GM12891 (cell line): Measurements from ENCODE around the gene DNAAF8.

Experiments
- DNase-seq: peaks from one replicate; pipeline ENCODE4 v3.0.0; 2011; ENCODE audit warnings: low spot score; ENCODE audit not compliant: insufficient read length
- FAIRE-seq: peaks from 2 replicates; lab custom pipeline; 2011; peaks lifted over from hg19 to GRCh38; lab: Jason Lieb, UNC
- PAX5 ChIP-seq: IDR thresholded peaks from 2 replicates; pipeline ENCODE4 v1.6.1; 2011; ENCODE audit warnings: low read length, moderate library complexity, mild to moderate bottlenecking; ENCODE audit not compliant: insufficient read depth, severe bottlenecking
- POLR2A ChIP-seq: IDR thresholded peaks from 2 replicates; pipeline ENCODE4 v1.6.1; 2011; ENCODE audit warnings: low read depth, low read length, control low read depth
- POLR2AphosphoS5 ChIP-seq: IDR thresholded peaks from 2 replicates; pipeline ENCODE4 v1.6.1; 2011; ENCODE audit warnings: low read depth, low read length, control low read depth
- POU2F2 ChIP-seq: IDR thresholded peaks from 2 replicates; pipeline ENCODE4 v1.6.1; 2011; ENCODE audit warnings: low read depth, mild to moderate bottlenecking, control low read depth, low read length, moderate library complexity
- SPI1 ChIP-seq: IDR thresholded peaks from 2 replicates; pipeline ENCODE4 v1.6.1; 2011; ENCODE audit warnings: low read depth, low read length, control low read depth
- TAF1 ChIP-seq: IDR thresholded peaks from 2 replicates; pipeline ENCODE4 v1.6.1; 2011; ENCODE audit warnings: low read depth, low read length, control low read depth

The DNAAF8 gene

DNA sequence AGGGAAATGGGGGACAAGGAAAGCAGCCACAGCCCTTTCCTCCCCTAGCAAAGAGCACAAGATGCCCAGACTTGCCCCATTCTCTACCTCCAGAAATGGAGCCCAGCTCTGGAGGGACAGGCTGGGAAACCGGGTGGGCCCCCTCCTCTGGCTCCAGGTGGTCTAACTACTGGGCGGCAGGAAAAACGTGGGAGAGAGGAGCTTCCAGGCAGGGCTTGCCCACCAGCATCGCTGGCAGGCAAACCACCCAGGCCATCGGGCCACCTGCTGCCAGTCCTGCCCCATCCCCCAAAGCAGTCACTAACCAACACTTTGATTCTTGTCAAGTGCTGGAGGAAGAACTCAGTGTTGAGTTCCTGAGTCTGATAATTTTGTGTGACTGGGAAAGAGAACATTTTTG lies 15.9 kb upstream of the DNAAF8 start:
- TF ChIP-seq POU2F2 = no peak
- no peak for TF ChIP-seq POLR2A
- no peak for TF ChIP-seq TAF1
- no peak for TF ChIP-seq PAX5
- TF ChIP-seq POLR2AphosphoS5 = no peak
- TF ChIP-seq SPI1 = no peak
- no peak for DNase-seq
- FAIRE-seq = no peak

DNA sequence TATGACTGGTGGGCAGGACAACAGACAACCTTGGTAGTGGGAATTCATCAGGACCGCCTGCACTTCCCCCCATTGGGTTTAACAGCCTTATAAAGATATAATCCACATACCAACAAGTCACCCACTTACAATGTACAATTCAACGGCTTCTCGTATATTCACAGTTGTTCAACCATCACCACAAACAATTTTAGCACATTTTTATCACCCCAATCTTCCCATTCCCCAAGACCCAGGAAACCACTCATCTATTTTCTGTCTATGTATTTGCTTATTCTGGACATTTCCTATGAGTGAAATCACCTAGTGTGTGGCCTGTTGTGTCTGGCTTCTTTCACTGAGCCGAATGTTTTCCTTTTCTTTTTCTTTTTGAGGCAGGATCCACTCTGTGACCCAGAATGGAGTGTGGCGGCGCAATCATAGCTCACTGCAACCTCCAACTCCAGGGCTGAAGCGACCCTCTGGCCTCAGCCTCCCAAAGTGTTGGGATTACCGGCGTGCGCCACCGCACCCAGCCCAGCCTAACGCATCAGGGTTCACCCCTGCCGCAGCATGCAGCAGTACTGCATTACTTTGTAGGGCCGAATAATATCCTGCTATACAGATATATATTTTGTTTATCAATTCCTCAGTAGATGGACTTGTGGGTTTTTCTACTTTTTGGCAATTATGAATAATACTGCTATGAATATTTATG lies 11.1 kb upstream of the DNAAF8 start:
- TF ChIP-seq TAF1 = no peak
- no peak for TF ChIP-seq POLR2A
- TF ChIP-seq SPI1 = no peak
- DNase-seq (no peak), FAIRE-seq (no peak)

DNA sequence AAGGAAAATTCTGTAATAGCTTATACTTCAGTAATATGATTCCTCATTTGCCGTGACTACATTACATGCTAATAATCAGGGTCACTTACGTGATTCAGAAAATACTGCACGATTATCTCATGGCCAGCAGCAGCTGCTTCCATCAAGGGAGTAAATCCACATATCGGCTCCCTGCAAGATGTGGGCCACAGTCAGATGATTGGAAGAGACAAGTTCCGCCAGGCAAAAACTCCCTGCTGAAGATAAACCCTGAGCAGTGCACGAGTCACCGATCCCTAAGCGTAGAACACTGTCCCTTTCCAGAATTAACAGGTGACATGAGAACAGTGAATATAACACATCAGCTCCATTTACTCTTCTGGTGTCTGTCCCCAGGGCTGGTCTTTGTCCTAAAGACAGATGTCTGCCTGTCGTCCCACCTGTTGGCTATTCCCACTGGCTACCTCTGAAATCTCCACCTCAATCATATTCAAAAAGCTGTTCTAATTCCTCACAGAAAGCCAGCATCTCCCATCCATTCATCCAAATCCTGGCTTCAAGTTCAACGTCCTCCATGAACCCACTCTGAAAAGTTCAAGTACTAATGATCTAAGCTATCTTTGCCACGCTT lies 9.6 kb upstream of the DNAAF8 start:
- TF ChIP-seq TAF1 (no peak), POU2F2 (no peak), SPI1 (no peak), POLR2AphosphoS5 (no peak)
- FAIRE-seq = no peak
- DNase-seq = no peak

DNA sequence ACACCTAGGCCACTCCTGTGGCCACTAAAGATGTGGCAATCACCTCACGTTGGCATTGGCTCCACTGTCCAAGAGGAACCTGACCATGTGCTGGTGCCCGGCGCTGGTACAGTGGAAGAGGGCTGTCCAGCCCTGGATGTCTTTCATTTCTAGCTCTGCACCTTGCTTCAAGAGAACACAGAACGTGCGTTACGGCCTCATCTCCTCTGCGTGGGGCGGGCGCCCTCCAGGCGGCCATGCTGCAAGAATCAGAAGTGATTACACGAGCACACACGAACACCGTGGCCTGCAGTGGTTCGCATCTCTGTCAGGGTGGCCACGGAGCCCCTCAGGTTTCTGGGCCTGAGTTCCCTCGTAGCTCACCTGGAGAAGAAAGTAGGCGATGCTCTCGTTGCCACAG lies 7.7 kb upstream of the DNAAF8 start:
- no peak for TF ChIP-seq SPI1
- no peak for TF ChIP-seq TAF1
- no peak for TF ChIP-seq PAX5
- TF ChIP-seq POU2F2 = no peak
- TF ChIP-seq POLR2A = no peak
- no peak for TF ChIP-seq POLR2AphosphoS5
- FAIRE-seq (no peak), DNase-seq (no peak)

DNA sequence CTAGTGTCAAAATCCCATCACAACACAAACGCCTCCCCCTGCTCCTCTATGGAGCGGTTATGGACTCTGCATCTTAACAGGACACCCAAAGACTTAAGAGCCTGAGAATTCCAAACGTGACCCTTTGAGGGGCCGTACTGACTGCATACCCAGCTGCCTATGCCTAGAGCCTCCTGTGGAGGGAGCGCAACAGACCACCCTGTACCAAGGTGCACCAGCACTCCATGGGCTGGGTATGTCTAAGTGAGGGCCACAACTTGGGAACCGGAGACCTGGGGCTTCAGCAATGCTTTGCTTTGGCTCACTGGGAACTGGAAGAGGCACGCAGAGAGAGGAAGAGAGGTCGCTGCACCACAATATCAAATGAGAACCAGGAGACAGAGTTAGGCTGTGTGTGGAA lies 5.7 kb upstream of the DNAAF8 start:
- TF ChIP-seq SPI1 (no peak), PAX5 (no peak), POLR2AphosphoS5 (no peak), POU2F2 (no peak), POLR2A (no peak), TAF1 (no peak)
- FAIRE-seq (no peak), DNase-seq (no peak)

DNA sequence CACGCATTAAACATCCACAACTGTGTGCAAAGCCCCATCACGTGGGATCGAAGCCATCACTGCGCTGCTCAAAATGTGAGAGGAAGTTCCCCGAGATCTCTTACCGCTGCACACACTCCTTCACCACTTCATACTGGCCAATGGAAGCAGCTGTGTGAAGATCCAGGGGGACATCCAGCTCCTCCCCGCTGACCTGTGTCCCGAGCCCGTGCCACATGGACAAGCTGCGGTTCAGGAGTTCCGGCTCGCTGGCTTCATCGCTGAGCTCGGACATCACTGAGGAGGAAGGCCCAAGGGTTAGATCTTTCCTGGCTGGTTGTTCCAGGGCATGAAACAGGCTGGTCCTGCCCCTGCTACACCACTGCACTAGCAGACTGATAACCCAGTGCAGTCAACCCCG lies 4.5 kb upstream of the DNAAF8 start:
- FAIRE-seq (no peak), DNase-seq (no peak)
- TF ChIP-seq TAF1 = no peak
- TF ChIP-seq POLR2A = no peak
- no peak for TF ChIP-seq POU2F2

DNA sequence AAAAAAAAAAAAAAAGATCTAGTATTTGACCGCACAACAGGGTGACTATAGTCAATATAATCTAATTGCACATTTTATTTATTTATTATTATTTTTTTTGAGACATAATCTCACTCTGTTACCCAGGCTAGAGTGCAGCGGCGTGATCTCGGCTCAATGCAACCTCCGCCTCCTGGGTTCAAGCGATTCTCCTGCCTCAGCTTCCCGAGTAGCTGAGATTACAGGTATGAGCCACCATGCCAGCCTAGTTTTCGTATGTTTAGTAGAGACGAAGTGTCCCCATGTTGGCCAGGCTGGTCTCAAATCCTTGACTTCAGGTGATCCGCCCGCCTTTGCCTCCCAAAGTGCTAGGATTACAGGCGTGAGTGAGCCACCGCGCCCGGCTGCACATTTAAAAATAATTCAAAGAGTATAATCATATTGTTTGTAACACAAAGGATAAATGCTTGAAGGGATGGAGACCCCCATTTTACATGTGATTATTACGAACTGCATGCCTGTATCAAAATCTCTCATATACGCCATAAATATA lies 1.1 kb upstream of the DNAAF8 start:
- TF ChIP-seq POU2F2 = no peak
- TF ChIP-seq POLR2A = no peak
- no peak for TF ChIP-seq TAF1
- no peak for TF ChIP-seq SPI1
- no peak for TF ChIP-seq PAX5
- no peak for TF ChIP-seq POLR2AphosphoS5
- DNase-seq (no peak), FAIRE-seq (no peak)

DNA sequence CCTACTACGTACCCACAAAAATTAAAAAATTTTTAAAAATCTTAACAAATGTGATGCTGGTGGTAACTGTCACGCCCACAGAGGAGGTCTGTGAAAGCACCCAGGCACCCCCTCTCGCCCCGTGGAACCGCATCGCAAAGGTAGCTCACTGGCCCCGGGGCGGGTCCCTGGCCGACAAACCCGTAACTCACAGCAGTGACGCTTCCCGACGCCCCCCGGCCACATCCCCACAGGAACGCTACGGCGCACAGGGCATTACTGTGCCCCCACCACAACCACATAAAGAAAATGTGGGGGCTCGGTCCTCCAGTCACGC lies 632 bp upstream of the DNAAF8 start:
- FAIRE-seq = peak; percentile 16
- no peak for TF ChIP-seq POU2F2
- no peak for TF ChIP-seq SPI1
- DNase-seq = no peak

DNA sequence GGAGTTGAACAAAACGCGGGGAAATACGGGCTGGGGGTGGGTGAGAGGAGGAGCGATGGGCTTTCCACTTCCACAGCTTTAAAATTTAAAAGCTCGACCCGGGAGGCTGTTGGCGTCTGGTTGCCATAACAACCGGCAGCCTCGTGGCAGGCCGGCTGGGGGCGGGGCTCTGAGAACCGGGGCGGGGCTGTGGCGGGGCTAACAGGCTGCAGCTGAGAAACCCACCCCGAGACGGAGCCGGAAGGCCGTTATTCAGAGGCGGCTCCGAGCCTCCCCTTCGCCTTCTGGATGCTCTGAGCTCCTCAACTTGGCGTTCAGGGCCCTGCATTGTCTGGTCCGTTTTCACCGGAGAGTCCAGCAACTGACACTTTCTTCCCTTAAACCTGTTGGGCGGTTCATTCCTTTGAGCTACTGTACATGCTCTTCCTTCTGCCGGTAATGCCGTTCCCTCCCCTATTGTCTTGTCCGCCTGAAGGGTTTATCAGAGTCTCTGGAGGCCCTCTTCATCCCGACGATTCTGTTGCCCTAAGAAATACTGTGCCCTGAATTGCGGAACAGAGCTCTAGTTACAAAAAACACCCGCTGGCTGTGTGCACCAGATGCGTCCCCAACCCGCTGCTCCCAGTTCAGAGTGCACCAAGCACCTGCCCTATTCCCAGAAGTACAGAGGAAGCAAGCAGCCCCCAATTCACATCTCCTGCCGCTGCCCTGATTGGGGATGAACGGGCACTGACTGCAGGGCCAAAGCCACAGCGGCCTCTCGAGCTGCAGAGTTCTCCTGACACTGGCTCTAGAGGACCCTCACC lies 596 bp downstream of the DNAAF8 start:
- FAIRE-seq (peak; percentile 75), DNase-seq (peak; percentile 94)
- no peak; the same call in 1 of the 2 replicates for TF ChIP-seq POU2F2
- TF ChIP-seq SPI1 = 0 out of 2 replicates have a peak, but pooled peaks have one; percentile 14
- TF ChIP-seq TAF1 = 0 out of 2 replicates have a peak, but pooled peaks have one; percentile 24
- no peak for TF ChIP-seq PAX5
- TF ChIP-seq POLR2AphosphoS5 = peak; percentile 61; the same call in 1 of the 2 replicates
- TF ChIP-seq POLR2A = peak; percentile 60

DNA sequence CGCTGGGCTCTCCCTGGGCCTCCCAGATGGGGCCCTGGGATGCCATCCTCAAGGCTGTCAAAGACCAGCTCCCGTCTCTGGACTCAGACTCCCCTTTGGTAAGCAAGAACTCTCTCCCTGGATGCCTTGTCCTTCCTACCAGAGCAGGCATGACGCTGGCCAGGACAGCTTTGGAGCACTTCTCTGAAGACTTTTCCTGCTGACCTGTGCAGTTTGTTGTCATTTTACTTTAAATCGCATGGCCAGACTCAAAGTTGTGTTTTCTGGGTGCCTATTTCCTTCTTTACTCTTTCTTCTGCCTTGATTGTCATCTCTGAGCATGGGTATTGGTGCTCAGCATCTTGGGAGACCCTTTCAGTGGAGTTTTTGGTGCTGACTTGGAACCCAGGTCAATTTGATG lies 2.2 kb downstream of the DNAAF8 start:
- TF ChIP-seq PAX5 = no peak
- TF ChIP-seq SPI1 = no peak
- no peak for TF ChIP-seq POLR2AphosphoS5
- TF ChIP-seq POU2F2 = no peak
- no peak for TF ChIP-seq POLR2A
- TF ChIP-seq TAF1 = no peak
- no peak for FAIRE-seq
- no peak for DNase-seq
